WTC11 (cell line): Measurements from ENCODE around the gene OR5AC2.

Source experiments
- ATF3 ChIP-seq: sonication (generic); formaldehyde crosslinking; conservative IDR thresholded peaks from 2 replicates; pipeline ENCODE4 v1.8.1; 2022; ENCODE audit warnings: mild to moderate bottlenecking, missing genetic modification reagents
- CREB1 ChIP-seq: sonication (generic); formaldehyde crosslinking; IDR thresholded peaks from 2 replicates; pipeline ENCODE4 v1.8.0; 2023; ENCODE audit warnings: mild to moderate bottlenecking, missing genetic modification reagents
- CTCF ChIP-seq: fragments of 200-600 bp; IDR thresholded peaks from 2 replicates; pipeline ENCODE4 v1.8.0; 2022; ENCODE audit warnings: antibody characterized with exemption
- E2F5 ChIP-seq: sonication (generic); formaldehyde crosslinking; IDR thresholded peaks from 2 replicates; pipeline ENCODE4 v1.8.1; 2022; ENCODE audit warnings: mild to moderate bottlenecking, moderate library complexity, missing genetic modification reagents
- ELF4 ChIP-seq: sonication (generic); formaldehyde crosslinking; IDR thresholded peaks from 2 replicates; pipeline ENCODE4 v1.8.1; 2022; ENCODE audit warnings: low read depth, mild to moderate bottlenecking, moderate library complexity, missing genetic modification reagents
- ETV6 ChIP-seq: sonication (generic); formaldehyde crosslinking; IDR thresholded peaks from 2 replicates; pipeline ENCODE4 v1.8.1; 2022; ENCODE audit warnings: mild to moderate bottlenecking, missing genetic modification reagents
- NR2C2 ChIP-seq: sonication (generic); formaldehyde crosslinking; IDR thresholded peaks from 2 replicates; pipeline ENCODE4 v1.8.0; 2022; ENCODE audit warnings: mild to moderate bottlenecking, missing genetic modification reagents
- USF2 ChIP-seq: sonication (generic); formaldehyde crosslinking; IDR thresholded peaks from 2 replicates; pipeline ENCODE4 v1.8.1; 2023; ENCODE audit warnings: mild to moderate bottlenecking, missing genetic modification reagents, moderate library complexity
- ZNF263 ChIP-seq: sonication (generic); formaldehyde crosslinking; IDR thresholded peaks from 2 replicates; pipeline ENCODE4 v1.8.1; 2022; ENCODE audit warnings: low read depth, mild to moderate bottlenecking, moderate library complexity, missing genetic modification reagents

- no peak for TF ChIP-seq E2F5 (CRISPR knock-in tag)
- TF ChIP-seq ETV6 (CRISPR knock-in tag): no peak
- TF ChIP-seq CTCF: no peak
- no peak for TF ChIP-seq USF2 (CRISPR knock-in tag)
- TF ChIP-seq ELF4 (CRISPR knock-in tag): no peak
- TF ChIP-seq CREB1 (CRISPR knock-in tag): no peak
- no peak for TF ChIP-seq ZNF263
- TF ChIP-seq NR2C2 (CRISPR knock-in tag): no peak
- no peak for TF ChIP-seq ATF3 (CRISPR knock-in tag)
These were observed 12.9 kb downstream of the OR5AC2 start for GRCh38 chr3:98099848-98100247.
